OCI-LY3 (cell line): ENCODE data around the gene QPCT.
"Not testable (repeated sequence)": the region's sequence is repeated elsewhere in the genome, so short reads cannot be mapped to it uniquely, and the experiment has no call there.

Source experiments
- H2AFZ ChIP-seq: fragments of 200-600, 300-600 bp; shearing (Covaris generic); 2 replicates; pipeline ENCODE4 v1.6.0; 2014; ENCODE audit warnings: antibody characterized with exemption, low read depth, low read length
- H3K27ac ChIP-seq: fragments of 200-600, 300-600 bp; sonication (generic); 2 replicates; pipeline ENCODE4 v1.5.1; 2014; ENCODE audit warnings: mild to moderate bottlenecking, low read length, moderate library complexity, mixed read lengths
- H3K27me3 ChIP-seq: fragments of 200-600, 300-600 bp; sonication (generic); 2 replicates; pipeline ENCODE4 v1.6.1; 2014; ENCODE audit warnings: low read depth, low read length, mixed read lengths
- H3K36me3 ChIP-seq: fragments of 200-600, 300-600 bp; sonication (generic); replicated peaks from 2 replicates; pipeline ENCODE3; 2014; ENCODE audit warnings: low read depth, low read length, mixed read lengths
- H3K4me1 ChIP-seq: fragments of 300-600, 200-600 bp; sonication (generic); 2 replicates; pipeline ENCODE4 v1.6.1; 2014; ENCODE audit warnings: low read length, mixed read lengths
- H3K4me2 ChIP-seq: fragments of 200-600, 300-600 bp; sonication (generic); 2 replicates; pipeline ENCODE4 v1.6.1; 2014; ENCODE audit warnings: low read length, mixed read lengths
- H3K4me3 ChIP-seq: fragments of 300-600, 200-600 bp; sonication (generic); 2 replicates; pipeline ENCODE4 v1.5.1; 2014; ENCODE audit warnings: antibody characterized with exemption, mild to moderate bottlenecking, low read length, moderate library complexity
- H3K79me2 ChIP-seq: fragments of 300-600, 200-600 bp; shearing (Covaris generic); 2 replicates; pipeline ENCODE4 v1.6.1; 2014; ENCODE audit warnings: mild to moderate bottlenecking, low read length, mixed read lengths
- H3K9ac ChIP-seq: fragments of 300-600, 200-600 bp; shearing (Covaris generic); 2 replicates; pipeline ENCODE4 v1.6.0; 2014; ENCODE audit warnings: mild to moderate bottlenecking, low read length, moderate library complexity
- H3K9me3 ChIP-seq: fragments of 200-600, 300-600 bp; shearing (Covaris generic); 2 replicates; pipeline ENCODE4 v1.6.1; 2014; ENCODE audit warnings: low read length, mixed read lengths; ENCODE audit not compliant: insufficient read depth
- H4K20me1 ChIP-seq: fragments of 200-600, 300-600 bp; sonication (generic); 2 replicates; pipeline ENCODE4 v1.6.1; 2016; ENCODE audit warnings: low read length, mixed read lengths; ENCODE audit not compliant: insufficient read depth
- EZH2phosphoT487 ChIP-seq: fragments of 200-600 bp; shearing (Covaris generic); IDR thresholded peaks from 2 replicates; pipeline ENCODE4 v1.6.1; 2018; ENCODE audit warnings: antibody characterized with exemption, mixed run types, low read depth
- TF ChIP-seq, protein P1 (sequence below): fragments of 200-600, 300-600 bp; sonication (generic); IDR thresholded peaks from 2 replicates; pipeline ENCODE4 v1.5.1; 2014; ENCODE audit warnings: antibody characterized with exemption, low read length, low read depth

QPCT gene

DNA sequence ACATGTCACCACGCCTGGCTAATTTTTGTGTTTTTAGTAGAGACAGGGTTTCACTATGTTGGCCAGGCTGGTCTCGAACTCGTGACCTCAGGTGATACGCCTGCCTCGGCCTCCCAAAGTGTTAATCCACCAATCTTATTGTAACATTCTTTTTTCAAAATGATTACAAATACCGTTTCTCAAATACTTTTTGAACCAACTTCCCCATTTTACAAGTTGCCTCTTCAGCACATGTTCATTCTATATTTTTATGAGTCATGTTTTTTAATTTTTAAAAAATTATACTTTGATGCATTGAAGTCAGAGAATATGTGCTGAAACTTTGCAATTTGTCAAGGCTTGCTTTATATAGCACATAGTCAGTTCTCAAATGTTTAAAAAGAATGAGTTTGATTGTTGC lies 58.2 kb downstream of the QPCT start:
- H2AFZ ChIP-seq, result no peak overlapping the region
- H3K79me2 ChIP-seq, result no peaks in the 10 kb centered on the region
- no peak overlapping the region for H3K27ac ChIP-seq
- TF ChIP-seq, protein P1, sequence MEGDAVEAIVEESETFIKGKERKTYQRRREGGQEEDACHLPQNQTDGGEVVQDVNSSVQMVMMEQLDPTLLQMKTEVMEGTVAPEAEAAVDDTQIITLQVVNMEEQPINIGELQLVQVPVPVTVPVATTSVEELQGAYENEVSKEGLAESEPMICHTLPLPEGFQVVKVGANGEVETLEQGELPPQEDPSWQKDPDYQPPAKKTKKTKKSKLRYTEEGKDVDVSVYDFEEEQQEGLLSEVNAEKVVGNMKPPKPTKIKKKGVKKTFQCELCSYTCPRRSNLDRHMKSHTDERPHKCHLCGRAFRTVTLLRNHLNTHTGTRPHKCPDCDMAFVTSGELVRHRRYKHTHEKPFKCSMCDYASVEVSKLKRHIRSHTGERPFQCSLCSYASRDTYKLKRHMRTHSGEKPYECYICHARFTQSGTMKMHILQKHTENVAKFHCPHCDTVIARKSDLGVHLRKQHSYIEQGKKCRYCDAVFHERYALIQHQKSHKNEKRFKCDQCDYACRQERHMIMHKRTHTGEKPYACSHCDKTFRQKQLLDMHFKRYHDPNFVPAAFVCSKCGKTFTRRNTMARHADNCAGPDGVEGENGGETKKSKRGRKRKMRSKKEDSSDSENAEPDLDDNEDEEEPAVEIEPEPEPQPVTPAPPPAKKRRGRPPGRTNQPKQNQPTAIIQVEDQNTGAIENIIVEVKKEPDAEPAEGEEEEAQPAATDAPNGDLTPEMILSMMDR, result no peak
- TF ChIP-seq EZH2phosphoT487, result no peak
- peaks cover 7% of the 10 kb centered on the region; the same call in 1 of the 2 replicates for H3K4me1 ChIP-seq
- no peaks in the 10 kb centered on the region for H3K27me3 ChIP-seq
- no peaks in the 10 kb centered on the region for H3K9me3 ChIP-seq
- H3K4me3 ChIP-seq, result no peak overlapping the region
- H4K20me1 ChIP-seq, result no peaks in the 10 kb centered on the region
- H3K36me3 ChIP-seq, result no peaks in the 10 kb centered on the region
- H3K4me2 ChIP-seq, result no peak overlapping the region
- H3K9ac ChIP-seq, result no peak overlapping the region

DNA sequence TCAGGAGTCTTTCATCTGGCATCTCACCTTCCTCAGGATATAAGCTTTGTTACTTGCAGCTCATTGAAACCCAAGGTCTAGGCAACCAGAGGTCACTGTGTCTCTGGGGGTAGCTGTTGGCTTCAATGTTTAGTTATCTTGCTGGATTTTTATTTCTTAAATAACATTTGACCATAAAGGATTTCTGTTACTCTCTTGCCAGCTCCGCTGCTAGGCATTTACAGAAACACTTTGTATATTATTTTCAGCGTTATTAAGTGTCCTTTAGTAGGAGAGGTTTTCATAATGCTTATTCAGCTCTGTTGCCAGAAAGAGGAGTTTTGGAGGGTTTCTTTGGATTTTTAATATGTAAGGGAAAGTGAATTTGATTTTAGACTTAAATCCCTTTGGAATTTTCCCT lies 61.4 kb downstream of the QPCT start:
- Histone ChIP-seq H3K9ac (no peak overlapping the region), H3K4me2 (no peak overlapping the region), H3K36me3 (no peaks in the 10 kb centered on the region), H3K9me3 (no peaks in the 10 kb centered on the region), H2AFZ (no peak overlapping the region), H3K4me1 (peaks cover 7% of the 10 kb centered on the region; the same call in 1 of the 2 replicates), H3K27ac (no peak overlapping the region), H3K79me2 (no peaks in the 10 kb centered on the region), H4K20me1 (no peaks in the 10 kb centered on the region), H3K27me3 (no peaks in the 10 kb centered on the region), H3K4me3 (no peak overlapping the region)
- TF ChIP-seq, protein P1, result no peak
- no peak for TF ChIP-seq EZH2phosphoT487

DNA sequence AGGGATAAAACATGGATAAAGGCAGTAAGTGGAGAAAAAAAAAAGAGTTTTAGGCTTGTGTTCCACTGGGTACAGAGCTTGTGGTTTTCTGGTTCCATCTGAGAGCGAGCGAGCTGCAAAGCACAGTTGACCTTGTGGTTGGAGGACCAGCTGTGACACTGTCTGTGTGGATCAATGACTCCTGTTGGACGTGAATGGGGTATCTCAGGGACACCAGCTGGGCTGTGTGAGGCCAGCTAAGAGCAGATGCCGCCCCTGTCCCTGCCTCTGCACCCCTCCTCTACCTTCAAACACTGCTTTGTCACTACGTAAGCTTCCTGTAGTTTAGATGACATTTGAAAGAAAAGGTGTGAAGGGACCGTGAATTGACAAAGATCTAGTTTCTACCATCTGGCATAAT lies 67.8 kb downstream of the QPCT start:
- Histone ChIP-seq H3K36me3 (no peaks in the 10 kb centered on the region), H4K20me1 (no peaks in the 10 kb centered on the region), H3K27ac (no peak overlapping the region), H3K4me3 (no peak overlapping the region), H2AFZ (no peak overlapping the region), H3K4me1 (peaks cover 6% of the 10 kb centered on the region; the same call in 1 of the 2 replicates), H3K9me3 (no peaks in the 10 kb centered on the region), H3K4me2 (no peak overlapping the region), H3K79me2 (no peaks in the 10 kb centered on the region), H3K27me3 (no peaks in the 10 kb centered on the region), H3K9ac (no peak overlapping the region)
- TF ChIP-seq, protein P1, result no peak
- TF ChIP-seq EZH2phosphoT487, result no peak

DNA sequence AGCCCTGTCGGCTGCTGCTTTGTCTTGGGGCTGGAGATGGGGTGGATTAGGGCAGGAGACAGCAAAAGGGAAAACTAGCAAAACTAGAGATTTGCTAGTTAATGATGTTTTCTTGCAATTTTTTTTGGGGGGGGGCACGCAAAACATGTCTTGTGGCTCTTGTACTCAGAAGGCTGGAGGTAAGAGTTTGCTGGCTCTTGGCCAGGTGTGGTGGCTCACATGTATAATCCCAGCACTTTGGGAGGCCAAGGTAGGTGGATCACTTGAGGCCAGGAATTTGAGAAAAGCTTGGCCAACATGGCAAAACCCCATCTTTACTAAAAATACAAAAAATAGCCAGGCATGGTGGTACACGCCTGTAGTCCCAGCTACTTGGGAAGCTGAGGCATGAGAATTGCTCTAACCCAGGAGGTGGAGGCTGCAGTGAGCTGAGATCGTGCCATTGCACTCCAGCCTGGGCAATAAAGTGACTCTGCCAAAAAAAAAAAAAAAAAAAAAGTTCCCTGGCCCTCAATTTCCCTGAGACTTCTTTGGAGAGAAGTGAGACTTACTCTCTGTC lies 69.6 kb downstream of the QPCT start:
- not testable (repeated sequence) for H3K27ac ChIP-seq, H3K9me3 ChIP-seq, H3K9ac ChIP-seq, H3K79me2 ChIP-seq, H3K36me3 ChIP-seq, H4K20me1 ChIP-seq, H3K4me1 ChIP-seq, H2AFZ ChIP-seq, H3K27me3 ChIP-seq
- Histone ChIP-seq H3K4me2 (peak overlapping the region; percentile 56), H3K4me3 (peak overlapping the region; percentile 41; the same call in 1 of the 2 replicates)
